ENCODE data around the gene SPINK4. TPM values are rescaled to one million over a fixed set of nuclear protein-coding genes. Genes with fewer than 3 reads are reported as not detected.

SPINK4 gene
- total RNA-seq, 1 donor from 2014 or later, result not detected

GRCh38 chr9:33202018-33202417 lies 37.9 kb upstream of the SPINK4 start:
- Histone ChIP-seq H2AFZ (replicated peaks) (peak overlapping the region; percentile 79), H3F3A (ENCODE audit: low read depth) (no peaks in the 10 kb centered on the region), H3K4me2 (no peak overlapping the region), H3K4me3 (no peak overlapping the region), H3K4me1 (no peaks in the 10 kb centered on the region), H3K27me3 (no peaks in the 10 kb centered on the region), H3K9ac (no peak overlapping the region), H3K79me2 (ENCODE audit: low read depth) (no peaks in the 10 kb centered on the region), H3K27ac (no peak overlapping the region), H4K20me1 (ENCODE audit: low read depth) (no peaks in the 10 kb centered on the region), H3K9me3 (ENCODE audit: low read depth) (no peaks in the 10 kb centered on the region), H3K36me3 (no peaks in the 10 kb centered on the region)
- Mint-ChIP-seq H3K36me3 (no peaks in the 10 kb centered on the region), H3K9me3 (no peaks in the 10 kb centered on the region), H3K4me3 (no peak overlapping the region), H3K4me1 (no peaks in the 10 kb centered on the region), H3K27me3 (ENCODE audit: insufficient read depth, low read depth) (peaks cover 11% of the 10 kb centered on the region), H3K27ac (no peak overlapping the region)
- no peak for TF ChIP-seq EZH2 (IDR thresholded peaks at IDR 0.05)
- no peak for TF ChIP-seq EZH2phosphoT487 (IDR thresholded peaks at IDR 0.05)
- TF ChIP-seq, protein P1, sequence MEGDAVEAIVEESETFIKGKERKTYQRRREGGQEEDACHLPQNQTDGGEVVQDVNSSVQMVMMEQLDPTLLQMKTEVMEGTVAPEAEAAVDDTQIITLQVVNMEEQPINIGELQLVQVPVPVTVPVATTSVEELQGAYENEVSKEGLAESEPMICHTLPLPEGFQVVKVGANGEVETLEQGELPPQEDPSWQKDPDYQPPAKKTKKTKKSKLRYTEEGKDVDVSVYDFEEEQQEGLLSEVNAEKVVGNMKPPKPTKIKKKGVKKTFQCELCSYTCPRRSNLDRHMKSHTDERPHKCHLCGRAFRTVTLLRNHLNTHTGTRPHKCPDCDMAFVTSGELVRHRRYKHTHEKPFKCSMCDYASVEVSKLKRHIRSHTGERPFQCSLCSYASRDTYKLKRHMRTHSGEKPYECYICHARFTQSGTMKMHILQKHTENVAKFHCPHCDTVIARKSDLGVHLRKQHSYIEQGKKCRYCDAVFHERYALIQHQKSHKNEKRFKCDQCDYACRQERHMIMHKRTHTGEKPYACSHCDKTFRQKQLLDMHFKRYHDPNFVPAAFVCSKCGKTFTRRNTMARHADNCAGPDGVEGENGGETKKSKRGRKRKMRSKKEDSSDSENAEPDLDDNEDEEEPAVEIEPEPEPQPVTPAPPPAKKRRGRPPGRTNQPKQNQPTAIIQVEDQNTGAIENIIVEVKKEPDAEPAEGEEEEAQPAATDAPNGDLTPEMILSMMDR (IDR thresholded peaks at IDR 0.05), result no peak
- DNase-seq (ENCODE audit: low spot score), result no peak

DNA sequence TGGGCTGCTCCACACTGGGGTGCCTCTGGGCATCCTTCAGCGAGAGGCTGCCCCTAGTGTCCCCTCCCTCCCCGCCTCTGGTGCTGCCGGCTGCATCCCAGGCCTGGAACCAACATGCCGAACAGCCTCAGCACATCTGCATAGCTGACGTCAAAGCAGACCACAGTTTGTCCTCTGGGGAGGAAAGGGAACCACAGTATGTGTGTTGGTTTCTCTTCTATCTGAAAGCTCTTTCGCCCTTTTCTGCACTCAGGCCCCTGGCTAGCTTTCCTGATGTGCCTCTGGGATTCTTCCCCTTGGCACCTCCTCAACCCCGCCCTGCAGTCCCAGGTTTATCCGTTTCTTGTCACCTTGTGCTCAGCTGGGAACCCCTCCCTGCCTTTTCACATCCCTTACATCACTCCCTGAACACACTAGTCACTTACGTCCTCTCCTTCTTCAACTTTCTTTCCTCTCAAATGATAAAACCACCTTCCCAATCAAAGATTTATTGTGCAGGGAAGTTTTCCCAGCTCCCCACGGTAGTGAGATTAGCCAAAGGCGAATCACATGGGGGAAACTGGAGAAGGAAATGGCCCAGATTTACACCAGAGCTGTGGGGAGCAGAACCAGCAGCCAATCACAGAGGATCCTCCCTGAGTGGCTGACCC lies 37.3 kb upstream of the SPINK4 start:
- no peaks in the 10 kb centered on the region for H3F3A ChIP-seq (ENCODE audit: low read depth)
- peak overlapping the region; percentile 79 for H2AFZ ChIP-seq (replicated peaks)
- DNase-seq (ENCODE audit: low spot score), result no peak
- no peaks in the 10 kb centered on the region for H3K27me3 ChIP-seq
- no peaks in the 10 kb centered on the region for H3K79me2 ChIP-seq (ENCODE audit: low read depth)
- H3K27ac Mint-ChIP-seq, result no peak overlapping the region
- H3K4me1 ChIP-seq, result no peaks in the 10 kb centered on the region
- no peak overlapping the region for H3K27ac ChIP-seq
- H3K9me3 ChIP-seq (ENCODE audit: low read depth), result no peaks in the 10 kb centered on the region
- no peak overlapping the region for H3K4me3 Mint-ChIP-seq
- no peak overlapping the region for H3K9ac ChIP-seq
- H3K4me1 Mint-ChIP-seq, result no peaks in the 10 kb centered on the region
- no peaks in the 10 kb centered on the region for H3K9me3 Mint-ChIP-seq
- H3K27me3 Mint-ChIP-seq (ENCODE audit: insufficient read depth, low read depth), result peaks cover 15% of the 10 kb centered on the region
- no peaks in the 10 kb centered on the region for H4K20me1 ChIP-seq (ENCODE audit: low read depth)
- no peak overlapping the region for H3K4me2 ChIP-seq
- no peaks in the 10 kb centered on the region for H3K36me3 ChIP-seq
- H3K4me3 ChIP-seq, result no peak overlapping the region
- TF ChIP-seq, protein P1 (IDR thresholded peaks at IDR 0.05), result no peak
- TF ChIP-seq EZH2phosphoT487 (IDR thresholded peaks at IDR 0.05) (no peak), EZH2 (IDR thresholded peaks at IDR 0.05) (no peak)
- no peaks in the 10 kb centered on the region for H3K36me3 Mint-ChIP-seq

GRCh38 chr9:33209394-33209793 lies 30.6 kb upstream of the SPINK4 start:
- Mint-ChIP-seq H3K4me3 (no peak overlapping the region), H3K36me3 (no peaks in the 10 kb centered on the region), H3K4me1 (no peaks in the 10 kb centered on the region), H3K27me3 (ENCODE audit: insufficient read depth, low read depth) (peaks cover 12% of the 10 kb centered on the region), H3K27ac (no peak overlapping the region), H3K9me3 (no peaks in the 10 kb centered on the region)
- peaks cover 6% of the 10 kb centered on the region for H3K4me1 ChIP-seq
- no peak overlapping the region for H3K27ac ChIP-seq
- no peaks in the 10 kb centered on the region for H3K79me2 ChIP-seq (ENCODE audit: low read depth)
- no peaks in the 10 kb centered on the region for H4K20me1 ChIP-seq (ENCODE audit: low read depth)
- H3K4me2 ChIP-seq, result no peak overlapping the region
- no peak overlapping the region for H3K4me3 ChIP-seq
- H3K9ac ChIP-seq, result no peak overlapping the region
- DNase-seq (ENCODE audit: low spot score), result no peak
- no peaks in the 10 kb centered on the region for H3K9me3 ChIP-seq (ENCODE audit: low read depth)
- H3K36me3 ChIP-seq, result no peaks in the 10 kb centered on the region
- no peaks in the 10 kb centered on the region for H3K27me3 ChIP-seq
- H3F3A ChIP-seq (ENCODE audit: low read depth), result peaks cover 5% of the 10 kb centered on the region
- TF ChIP-seq EZH2phosphoT487 (IDR thresholded peaks at IDR 0.05), result no peak
- TF ChIP-seq, protein P1 (IDR thresholded peaks at IDR 0.05), result no peak
- TF ChIP-seq EZH2 (IDR thresholded peaks at IDR 0.05), result no peak
- H2AFZ ChIP-seq (replicated peaks), result no peak overlapping the region
